ENCODE measurements around the gene POMP. TPM values are rescaled to one million over a fixed set of nuclear protein-coding genes. Genes with fewer than 3 reads are reported as not detected.

The POMP gene
- total RNA-seq, 5 donors from 2014 or later (not counting 1 experiment from before 2014, with no cell fraction given): 21.4 to 24.7 (median 23.3) TPM

DNA sequence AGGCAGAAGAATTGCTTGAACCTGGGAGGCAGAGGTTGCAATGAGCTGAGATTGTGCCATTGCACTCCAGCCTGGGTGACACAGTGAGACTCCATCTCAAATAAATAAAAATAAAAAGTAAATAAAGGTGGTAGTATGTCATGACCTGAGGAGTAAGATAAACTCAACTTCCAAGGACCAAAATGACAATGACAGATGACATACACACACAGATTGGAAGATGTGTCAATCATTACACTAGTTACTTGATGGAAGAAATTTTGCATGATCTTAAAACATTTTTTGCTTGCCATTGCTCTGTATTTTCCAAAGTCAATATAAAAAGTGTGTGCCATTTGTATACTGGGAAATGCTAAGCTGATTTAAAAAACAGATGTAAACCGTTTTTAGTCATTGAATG is 55.7 kb downstream of the POMP start:
- Histone ChIP-seq H3K27ac (ENCODE audit: low read length) (no peak overlapping the region), H3K4me3 (ENCODE audit: control insufficient read depth in 1 of 2, extremely low read depth in 1 of 2, low read length in 1 of 2) (no peak overlapping the region), H3K27me3 (replicated peaks in 1 of 2; ENCODE audit: control insufficient read depth in 2 of 2, extremely low read depth in 1 of 2, insufficient read depth in 2 of 2, low read length in 1 of 2) (no peaks in the 10 kb centered on the region), H3K9me3 (no peaks in the 10 kb centered on the region), H3K36me3 (ENCODE audit: control insufficient read depth in 2 of 2, extremely low read depth in 1 of 2, insufficient read depth in 1 of 2, low read length in 1 of 2) (peaks cover 0 to 15% of the 10 kb centered on the region in 2 donors), H3K4me1 (ENCODE audit: control insufficient read depth in 1 of 2, extremely low read depth in 1 of 2, insufficient read depth in 2 of 2, low read length in 2 of 2) (peaks cover 5 to 18% of the 10 kb centered on the region in 2 experiments)
- ChIA-PET CTCF (no interaction called here), POLR2A (interaction anchor here in 1 of 2 donors (0.6 kb wide), 1 partner anchor 565 kb away, joined by 3 read pairs; no protein-coding TSS in a partner anchor)
- Mint-ChIP-seq H3K36me3 (peaks cover 31% of the 10 kb centered on the region), H3K27me3 (no peaks in the 10 kb centered on the region), H3K4me3 (no peak overlapping the region), H3K9me3 (no peaks in the 10 kb centered on the region), H3K27ac (no peak overlapping the region), H3K4me1 (peaks cover 38 to 42% (median 38%) of the 10 kb centered on the region in 3 donors)
- no CpG with 5 or more reads among the region's 1 CpG for WGBS (ENCODE audit: insufficient coverage)
- DNase-seq (no peak), ATAC-seq (replicated peaks in 1 of 4) (no peak)

DNA sequence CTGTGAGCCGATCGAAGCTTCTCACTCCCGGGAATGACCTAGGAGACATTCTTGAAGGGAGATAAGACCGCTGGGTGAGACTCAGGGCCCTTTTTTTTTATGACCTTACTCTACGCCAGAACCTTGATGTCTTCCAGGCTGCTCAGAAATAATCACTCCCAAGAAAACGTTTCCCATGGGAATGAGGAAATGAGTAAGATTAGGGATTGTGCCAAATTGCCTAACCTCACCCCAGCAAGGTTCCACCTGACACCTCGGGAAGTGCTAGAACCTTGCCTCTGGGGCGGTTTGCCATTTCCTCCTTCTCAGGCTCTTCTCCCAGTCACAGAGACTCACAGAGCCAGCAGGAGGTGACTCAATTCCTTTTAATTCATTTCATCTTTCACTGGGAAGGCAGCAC is 57.6 kb downstream of the POMP start:
- POLR2A ChIA-PET: no interaction called here
- H3K27me3 Mint-ChIP-seq: no peaks in the 10 kb centered on the region
- H3K4me3 Mint-ChIP-seq: peak overlapping the region in 2 of 3 donors; percentile 91 to 97
- Histone ChIP-seq H3K4me1 (ENCODE audit: control insufficient read depth in 1 of 2, extremely low read depth in 1 of 2, insufficient read depth in 2 of 2, low read length in 2 of 2) (peaks cover 8 to 18% of the 10 kb centered on the region in 2 experiments), H3K36me3 (ENCODE audit: control insufficient read depth in 2 of 2, extremely low read depth in 1 of 2, insufficient read depth in 1 of 2, low read length in 1 of 2) (peaks cover 0 to 5% of the 10 kb centered on the region in 2 donors), H3K27ac (ENCODE audit: low read length) (no peak overlapping the region), H3K4me3 (ENCODE audit: control insufficient read depth in 1 of 2, extremely low read depth in 1 of 2, low read length in 1 of 2) (no peak overlapping the region), H3K9me3 (no peaks in the 10 kb centered on the region), H3K27me3 (replicated peaks in 1 of 2; ENCODE audit: control insufficient read depth in 2 of 2, extremely low read depth in 1 of 2, insufficient read depth in 2 of 2, low read length in 1 of 2) (no peaks in the 10 kb centered on the region)
- no peak for ATAC-seq (replicated peaks in 1 of 4)
- no peak for DNase-seq
- no peaks in the 10 kb centered on the region for H3K9me3 Mint-ChIP-seq
- CTCF ChIA-PET: no interaction called here
- peaks cover 22% of the 10 kb centered on the region for H3K36me3 Mint-ChIP-seq
- peaks cover 39 to 43% (median 40%) of the 10 kb centered on the region in 3 donors for H3K4me1 Mint-ChIP-seq
- peak overlapping the region; percentile 11 to 27 for H3K27ac Mint-ChIP-seq
- WGBS (ENCODE audit: insufficient coverage): 95% methylated on average over 3 of the region's 8 CpGs

DNA sequence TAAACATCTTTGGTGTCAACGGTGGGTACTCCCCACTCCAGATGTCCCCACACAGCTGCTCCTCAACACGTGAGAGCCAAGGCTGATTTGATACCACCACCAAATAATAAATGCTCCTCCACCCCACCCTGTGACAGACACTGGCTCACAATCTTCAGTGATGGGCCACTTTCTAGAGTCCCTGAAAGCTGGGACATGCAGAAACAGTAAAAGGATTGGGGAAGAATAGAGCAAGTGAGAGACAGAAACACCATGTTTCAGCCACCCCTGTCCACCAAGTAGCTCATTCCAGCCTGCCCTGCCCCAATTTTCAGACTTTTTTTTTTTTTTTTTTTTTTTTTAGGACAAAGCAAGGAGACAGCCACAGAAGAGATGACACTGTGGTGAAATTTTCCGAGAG is 58.2 kb downstream of the POMP start:
- Histone ChIP-seq H3K27ac (ENCODE audit: low read length) (no peak overlapping the region), H3K4me1 (ENCODE audit: control insufficient read depth in 1 of 2, extremely low read depth in 1 of 2, insufficient read depth in 2 of 2, low read length in 2 of 2) (peaks cover 8 to 18% of the 10 kb centered on the region in 2 experiments), H3K27me3 (replicated peaks in 1 of 2; ENCODE audit: control insufficient read depth in 2 of 2, extremely low read depth in 1 of 2, insufficient read depth in 2 of 2, low read length in 1 of 2) (no peaks in the 10 kb centered on the region), H3K4me3 (ENCODE audit: control insufficient read depth in 1 of 2, extremely low read depth in 1 of 2, low read length in 1 of 2) (no peak overlapping the region), H3K9me3 (no peaks in the 10 kb centered on the region), H3K36me3 (ENCODE audit: control insufficient read depth in 2 of 2, extremely low read depth in 1 of 2, insufficient read depth in 1 of 2, low read length in 1 of 2) (peaks cover 0 to 5% of the 10 kb centered on the region in 2 donors)
- ATAC-seq (replicated peaks in 1 of 4) (no peak), DNase-seq (no peak)
- CTCF ChIA-PET: interaction anchor here (0.6 to 0.7 kb wide), 2 partner anchors 9 to 426 kb away, joined by 3 to 4 read pairs; no protein-coding TSS in a partner anchor
- Mint-ChIP-seq H3K9me3 (no peaks in the 10 kb centered on the region), H3K36me3 (peaks cover 17% of the 10 kb centered on the region), H3K27me3 (no peaks in the 10 kb centered on the region), H3K4me3 (peak overlapping the region; percentile 91 to 98 (median 97)), H3K27ac (peak overlapping the region; percentile 12 to 16), H3K4me1 (peaks cover 39 to 43% (median 40%) of the 10 kb centered on the region in 3 donors)
- WGBS (ENCODE audit: insufficient coverage): 100% methylated on average over 1 of the region's 3 CpGs
- POLR2A ChIA-PET: interaction anchor here in 1 of 2 donors (1.0 to 1.3 kb wide), 3 partner anchors 12 to 1097 kb away, joined by 3 to 6 read pairs (median 3); partner anchors contain the start of gene LNX2

DNA sequence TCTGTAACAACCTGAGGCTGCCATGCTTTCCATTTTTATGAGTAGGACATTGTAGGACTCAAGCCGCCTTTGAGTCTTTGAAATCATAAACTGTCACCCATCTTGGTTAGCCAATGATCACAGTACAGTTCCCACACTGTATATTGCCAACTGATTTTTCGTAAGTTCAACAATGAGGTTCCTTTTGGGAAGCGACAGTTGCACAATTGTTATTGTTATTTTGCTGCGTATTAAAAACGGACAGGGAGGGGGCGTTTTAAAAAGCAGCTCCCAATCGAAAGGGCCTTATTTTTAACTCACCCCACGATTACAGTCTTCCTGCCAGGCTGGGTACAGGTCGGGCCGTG is 59.2 kb downstream of the POMP start:
- ATAC-seq (replicated peaks in 1 of 4) (peak in 1 of 4 experiments; percentile 0), DNase-seq (no peak)
- Mint-ChIP-seq H3K27ac (peak overlapping the region; percentile 85 to 98), H3K27me3 (no peaks in the 10 kb centered on the region), H3K4me3 (peak overlapping the region; percentile 91 to 98 (median 97)), H3K9me3 (no peaks in the 10 kb centered on the region), H3K4me1 (peaks cover 39 to 43% (median 40%) of the 10 kb centered on the region in 3 donors), H3K36me3 (peaks cover 9% of the 10 kb centered on the region)
- Histone ChIP-seq H3K4me1 (ENCODE audit: control insufficient read depth in 1 of 2, extremely low read depth in 1 of 2, insufficient read depth in 2 of 2, low read length in 2 of 2) (peaks cover 8 to 18% of the 10 kb centered on the region in 2 experiments), H3K4me3 (ENCODE audit: control insufficient read depth in 1 of 2, extremely low read depth in 1 of 2, low read length in 1 of 2) (peak overlapping the region; percentile 94 to 95), H3K36me3 (ENCODE audit: control insufficient read depth in 2 of 2, extremely low read depth in 1 of 2, insufficient read depth in 1 of 2, low read length in 1 of 2) (peaks cover 0 to 5% of the 10 kb centered on the region in 2 donors), H3K27ac (ENCODE audit: low read length) (peak overlapping the region; percentile 85), H3K9me3 (no peaks in the 10 kb centered on the region), H3K27me3 (replicated peaks in 1 of 2; ENCODE audit: control insufficient read depth in 2 of 2, extremely low read depth in 1 of 2, insufficient read depth in 2 of 2, low read length in 1 of 2) (no peaks in the 10 kb centered on the region)
- WGBS (ENCODE audit: insufficient coverage): 0% methylated on average over 4 of the region's 10 CpGs
- ChIA-PET CTCF (interaction anchor here in 1 of 2 donors (1.0 kb wide), 1 partner anchor 59 kb away, joined by 5 read pairs; the partner anchor contains the start of gene POMP), POLR2A (interaction anchor here in 1 of 2 donors (0.6 to 1.3 kb wide), 3 partner anchors 58 to 1098 kb away, joined by 3 read pairs; partner anchors contain the start of gene LNX2)

DNA sequence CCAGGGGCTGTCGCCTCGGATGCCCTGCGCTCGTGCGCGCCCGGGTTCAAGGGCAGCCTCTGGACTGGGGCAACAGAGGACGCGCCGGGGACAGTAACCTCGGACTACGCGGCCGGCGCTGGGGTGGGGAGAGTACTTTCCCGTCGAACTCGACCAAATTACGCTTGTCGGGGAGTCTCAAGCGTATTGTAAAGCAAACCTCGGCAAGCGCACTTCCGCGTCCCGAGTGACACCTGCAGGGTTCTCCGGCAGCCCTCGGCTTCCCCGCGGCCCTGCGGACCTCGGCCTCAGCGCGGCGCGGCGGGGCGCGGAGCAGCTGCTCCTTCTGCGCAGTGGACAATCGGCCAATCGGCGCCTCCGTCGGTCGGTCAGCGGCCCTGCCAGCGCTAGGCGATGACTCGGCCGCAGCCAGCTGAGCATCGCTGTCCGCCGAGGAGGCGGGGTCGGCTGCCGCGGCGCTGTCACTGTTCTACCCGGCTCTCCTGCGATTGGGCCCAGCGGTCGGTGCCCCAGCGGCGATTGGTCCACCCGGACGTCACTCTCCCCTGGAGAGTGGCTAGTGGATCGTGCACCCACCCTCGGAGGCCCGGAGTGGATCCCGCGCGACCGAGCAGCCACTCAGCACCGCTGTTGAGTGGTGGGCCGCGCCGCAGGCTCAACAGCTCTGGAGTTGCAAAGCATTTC is 59.8 kb downstream of the POMP start, which contains the start of gene SLC46A3:
Gene SLC46A3, minus strand, starts transcription at position 428 of the 684 bp plus-strand sequence. CDS start 972 bp downstream, outside the sequence.
- H3K27me3 ChIP-seq (replicated peaks in 1 of 2; ENCODE audit: control insufficient read depth in 2 of 2, extremely low read depth in 1 of 2, insufficient read depth in 2 of 2, low read length in 1 of 2): no peaks in the 10 kb centered on the region
- POLR2A ChIA-PET: interaction anchor here in 1 of 2 donors (0.6 kb wide), 1 partner anchor 226 kb away, joined by 3 read pairs; no protein-coding TSS in a partner anchor
- H3K36me3 ChIP-seq (ENCODE audit: control insufficient read depth in 2 of 2, extremely low read depth in 1 of 2, insufficient read depth in 1 of 2, low read length in 1 of 2): peaks cover 0 to 5% of the 10 kb centered on the region in 2 donors
- Mint-ChIP-seq H3K36me3 (peaks cover 4% of the 10 kb centered on the region), H3K9me3 (no peaks in the 10 kb centered on the region), H3K27ac (peak within 1 kb of the TSS; percentile 85 to 98), H3K4me3 (peak within 1 kb of the TSS; percentile 91 to 98 (median 97)), H3K27me3 (no peaks in the 10 kb centered on the region), H3K4me1 (peaks cover 39 to 43% (median 40%) of the 10 kb centered on the region in 3 donors)
- no peaks in the 10 kb centered on the region for H3K9me3 ChIP-seq
- peak; percentile 98 to 99 (median 98) for ATAC-seq (replicated peaks in 1 of 4)
- CTCF ChIA-PET: interaction anchor here (0.5 to 1.4 kb wide), 4 partner anchors 26 to 727 kb away, joined by 3 to 5 read pairs (median 4); partner anchors contain the start of gene POMP (in 1 of the 2)
- DNase-seq: peak; percentile 92 to 99 (median 97)
- peak within 1 kb of the TSS; percentile 94 to 95 for H3K4me3 ChIP-seq (ENCODE audit: control insufficient read depth in 1 of 2, extremely low read depth in 1 of 2, low read length in 1 of 2)
- peaks cover 8 to 18% of the 10 kb centered on the region in 2 experiments for H3K4me1 ChIP-seq (ENCODE audit: control insufficient read depth in 1 of 2, extremely low read depth in 1 of 2, insufficient read depth in 2 of 2, low read length in 2 of 2)
- 0% methylated on average over 74 of the region's 78 CpGs for WGBS (ENCODE audit: insufficient coverage)
- peak within 1 kb of the TSS; percentile 85 for H3K27ac ChIP-seq (ENCODE audit: low read length)

Measured in T-cell (primary cell).